ENCODE results near the gene PPFIBP2.

GRCh38 chr11:7494086-7494745, 19.6 kb upstream of the PPFIBP2 start:
- no peak for TF ChIP-seq CTCF (IDR thresholded peaks at IDR 0.05)
- TF ChIP-seq POLR2A (IDR thresholded peaks at IDR 0.05), result no peak

Measured in esophagus squamous epithelium (tissue), 4 donors.